NCI-H2196 (cell line): ENCODE data around the gene GRPEL1.

Experiments
- DNase-seq: peaks from one replicate; lab custom pipeline; 2025; ENCODE audit not compliant: unreplicated experiment; lab: John Stamatoyannopoulos, UW

GRPEL1 gene

DNA sequence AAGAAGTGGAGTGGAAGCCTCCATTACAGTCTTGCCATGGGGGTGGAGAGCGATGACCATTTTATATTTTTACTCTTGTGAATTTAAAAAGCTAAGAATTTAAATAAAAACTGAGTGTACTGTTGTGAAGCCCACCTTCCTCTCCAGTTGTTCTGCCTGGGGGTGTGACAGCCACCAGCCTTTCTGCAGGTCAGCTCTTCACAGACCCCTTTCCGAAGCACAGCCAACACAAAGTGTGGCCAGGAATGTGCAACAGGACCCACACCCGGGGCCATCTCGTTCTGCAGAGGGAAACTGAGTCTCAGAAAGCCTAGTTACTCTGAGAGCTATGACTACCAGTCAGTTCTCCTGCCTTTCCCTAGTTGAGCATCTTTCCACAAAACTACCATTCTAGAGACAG lies 1.4 kb downstream of the GRPEL1 start:
- no peak for DNase-seq

DNA sequence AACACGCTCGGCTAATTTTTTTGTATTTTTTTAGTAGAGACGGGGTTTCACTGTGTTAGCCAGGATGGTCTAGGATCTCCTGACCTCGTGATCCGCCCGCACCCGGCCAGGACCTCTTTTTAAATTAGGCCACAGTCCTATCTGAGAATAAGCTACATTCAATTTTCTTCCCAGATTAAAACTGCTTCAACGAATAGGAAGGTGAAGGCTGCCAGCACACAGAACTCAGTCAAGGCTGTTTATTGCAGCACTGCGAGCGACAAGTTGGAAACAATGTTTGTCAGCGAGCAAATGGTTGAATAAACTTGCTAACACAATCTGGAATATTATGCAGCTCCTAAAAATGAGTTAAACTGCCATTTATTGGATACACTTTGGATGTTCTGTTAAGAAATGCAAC lies 1.9 kb downstream of the GRPEL1 start:
- no peak for DNase-seq

DNA sequence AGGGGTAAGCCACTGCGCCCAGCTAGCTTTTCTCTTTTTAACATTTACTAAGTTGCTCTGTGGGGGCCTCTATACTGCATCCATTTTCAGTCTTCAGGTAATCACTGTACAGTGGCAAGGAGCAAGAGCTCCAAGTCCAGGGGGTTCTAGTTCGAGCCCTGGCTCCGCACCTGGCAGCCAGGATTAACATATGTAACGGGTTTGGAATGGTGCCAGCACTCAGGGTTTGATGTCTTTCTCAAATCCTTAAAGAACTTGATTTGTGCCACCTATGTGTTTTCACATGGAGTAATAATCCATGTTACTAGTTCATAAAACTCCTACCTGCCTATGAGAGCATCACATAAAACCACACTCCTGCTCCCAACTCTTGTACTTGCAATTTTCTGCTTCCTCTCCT lies 4.5 kb downstream of the GRPEL1 start:
- no peak for DNase-seq

DNA sequence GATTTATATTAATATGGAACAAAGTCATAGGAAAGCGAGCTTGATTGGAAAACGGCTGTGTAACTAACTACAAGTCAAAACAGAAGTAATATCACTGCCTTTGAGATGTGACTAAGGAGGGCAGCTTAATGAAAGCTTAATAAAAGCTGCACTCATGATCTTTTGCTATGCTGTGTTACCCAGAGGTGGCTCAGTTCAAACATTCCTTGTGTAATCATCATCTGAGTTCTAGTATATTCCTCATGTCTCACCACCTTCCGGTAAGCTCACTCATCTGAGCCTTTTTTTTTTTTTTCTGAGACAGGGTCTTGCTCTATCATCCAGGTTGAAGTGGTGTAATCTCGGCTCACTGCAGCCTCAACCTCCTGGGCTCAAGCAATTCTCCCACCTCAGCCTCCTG lies 5.0 kb downstream of the GRPEL1 start:
- DNase-seq: no peak

DNA sequence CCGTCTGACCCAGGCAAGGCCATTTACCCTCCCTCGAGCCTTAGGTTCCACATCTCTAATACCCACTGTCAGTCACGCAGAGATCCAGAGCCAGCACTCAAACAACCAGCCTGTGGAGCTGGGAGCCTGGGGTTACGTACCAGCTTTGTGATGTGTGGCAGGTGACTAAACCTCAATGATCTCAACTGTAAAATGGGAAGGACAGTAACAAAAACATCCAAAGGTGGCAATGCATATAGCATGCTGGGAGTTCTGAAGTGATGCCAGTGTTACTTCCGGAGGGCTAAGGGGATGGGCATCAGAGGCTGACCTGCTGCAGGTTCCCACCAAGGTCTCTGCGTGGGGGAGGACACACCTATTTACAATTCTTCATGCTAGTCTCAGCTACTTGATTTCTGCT lies 6.0 kb downstream of the GRPEL1 start:
- DNase-seq: no peak

DNA sequence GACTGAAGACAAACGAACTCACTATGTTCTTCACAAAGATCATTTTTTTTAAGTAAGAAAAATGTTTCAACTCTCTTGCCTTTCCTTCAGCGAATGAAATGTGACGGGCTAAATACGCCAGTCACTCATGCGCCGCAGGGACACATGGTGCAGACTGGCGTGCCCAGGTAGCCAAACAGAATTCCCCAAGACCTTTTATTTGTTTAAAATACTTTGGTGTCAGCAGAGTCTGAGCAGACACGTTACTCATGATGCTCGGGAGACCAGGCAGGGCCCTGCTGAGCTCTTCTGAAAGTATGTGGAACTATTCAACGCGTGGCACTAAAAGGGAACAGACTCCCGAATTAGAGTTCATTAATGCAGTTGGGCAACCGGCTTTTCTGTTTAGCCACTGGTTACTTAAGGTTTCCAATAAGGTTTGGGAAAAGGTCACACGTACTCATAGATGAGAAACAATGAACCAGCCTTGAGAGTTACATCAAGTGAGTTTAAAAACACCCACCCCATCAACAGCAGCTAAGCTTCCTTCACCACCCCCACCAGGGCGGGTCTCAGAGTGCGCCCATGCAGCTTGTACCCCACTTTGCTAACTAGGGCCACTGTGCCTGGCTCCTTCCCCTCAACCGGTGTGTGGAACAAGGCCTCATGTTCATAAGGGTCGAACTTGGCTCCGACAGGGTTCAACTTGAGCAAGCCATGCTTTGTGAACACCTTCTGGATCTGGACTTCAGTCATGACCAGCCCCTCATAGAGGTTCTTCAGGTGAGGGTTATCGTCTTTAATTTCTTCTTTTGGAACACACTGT lies 7.3 kb downstream of the GRPEL1 start:
- no peak for DNase-seq

DNA sequence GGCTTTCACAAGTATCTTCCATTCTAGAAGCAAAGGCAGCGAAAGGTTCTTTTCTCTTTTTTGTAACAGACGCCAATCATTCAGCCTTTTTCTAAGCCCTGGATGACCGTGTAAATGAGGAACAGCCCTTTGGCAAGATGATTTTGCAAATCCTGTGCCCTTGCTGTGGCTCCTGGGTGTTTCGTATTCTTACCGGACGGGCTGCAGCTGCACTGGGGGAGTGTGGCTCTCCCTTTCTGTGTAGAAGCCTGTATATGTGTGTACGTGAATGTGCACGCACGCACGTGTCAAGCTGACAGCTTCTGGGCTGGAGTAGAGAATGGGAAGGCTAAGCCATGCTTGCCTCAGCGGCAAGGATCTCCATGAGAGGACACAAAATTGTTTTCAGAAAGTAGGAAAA lies 8.2 kb downstream of the GRPEL1 start:
- DNase-seq: no peak

DNA sequence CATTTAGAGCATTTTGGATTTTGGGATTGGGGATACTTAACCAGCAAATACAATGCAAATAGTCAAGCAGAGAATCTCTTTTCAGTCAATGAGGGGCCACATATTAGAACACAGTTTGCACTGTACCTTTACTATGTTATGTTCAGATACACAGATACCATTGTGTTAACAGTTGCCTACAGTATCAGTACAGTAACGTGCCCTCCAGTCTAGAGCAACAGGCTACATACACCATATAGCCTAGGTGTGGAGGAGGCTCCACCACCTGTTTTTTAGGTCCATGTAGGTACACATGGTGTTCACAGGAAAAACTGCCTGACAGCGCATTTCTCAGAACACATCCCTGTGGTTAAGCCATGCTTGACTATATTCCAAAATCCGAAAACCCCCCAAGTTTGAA lies 9.1 kb downstream of the GRPEL1 start:
- DNase-seq: no peak

DNA sequence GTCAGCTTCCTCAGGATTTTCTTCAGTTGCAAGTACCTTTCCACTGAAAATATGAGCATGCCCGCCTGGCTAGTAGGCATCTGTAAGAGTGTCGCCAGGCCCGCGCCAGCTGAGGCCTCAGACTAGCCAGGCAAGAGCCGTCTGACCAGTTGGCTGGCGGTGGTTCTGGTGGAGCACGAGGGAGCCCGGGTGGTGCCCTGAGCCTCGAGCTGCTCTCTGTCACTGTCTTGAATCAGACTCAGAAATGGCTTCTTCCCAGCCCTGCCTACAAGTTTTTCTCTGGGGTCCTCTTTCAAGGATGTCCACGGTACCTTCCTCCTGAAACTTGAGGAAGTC lies 11.9 kb downstream of the GRPEL1 start:
- no peak for DNase-seq

DNA sequence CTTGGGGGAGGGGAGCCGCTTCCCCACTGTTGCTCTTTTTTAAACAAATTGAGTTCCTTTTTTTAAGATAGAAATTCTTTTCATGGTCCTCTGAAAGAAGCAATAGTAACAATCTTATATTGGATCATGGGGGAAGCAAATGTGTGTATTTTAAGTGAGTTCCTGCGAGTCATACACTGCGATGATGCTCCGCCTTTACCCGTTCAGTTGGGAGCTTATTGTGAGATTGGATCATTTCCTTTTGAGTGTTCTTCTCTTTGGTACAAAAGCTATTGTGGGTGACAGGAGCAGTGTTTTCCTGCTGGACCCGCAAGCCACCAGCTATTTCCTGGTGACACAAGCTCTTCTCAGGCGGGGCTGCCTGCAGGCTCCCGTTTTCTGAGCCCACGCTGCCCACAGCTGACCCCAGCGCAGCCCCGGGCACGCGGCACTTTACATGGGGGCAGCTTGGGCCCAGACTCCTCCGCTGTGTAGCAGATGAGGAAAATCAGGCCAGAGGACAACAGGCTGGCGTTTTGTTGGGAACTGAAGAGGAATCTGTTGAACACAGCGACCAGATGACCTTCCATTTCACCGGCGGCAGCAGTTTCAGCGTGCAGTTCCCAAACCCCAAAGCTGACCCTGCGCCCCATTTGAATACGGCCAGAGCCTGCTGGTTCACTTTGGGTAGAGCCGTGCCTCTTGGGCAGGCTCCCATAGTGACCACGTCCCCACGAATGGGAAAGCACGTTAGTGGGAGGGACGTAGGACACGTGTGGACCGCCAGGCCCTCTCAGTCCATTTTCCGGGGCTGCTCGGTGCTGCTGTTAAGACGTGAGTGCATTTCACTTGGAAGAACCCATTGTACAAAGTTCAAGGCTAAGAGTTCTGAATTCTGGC lies 12.5 kb downstream of the GRPEL1 start:
- no peak for DNase-seq

DNA sequence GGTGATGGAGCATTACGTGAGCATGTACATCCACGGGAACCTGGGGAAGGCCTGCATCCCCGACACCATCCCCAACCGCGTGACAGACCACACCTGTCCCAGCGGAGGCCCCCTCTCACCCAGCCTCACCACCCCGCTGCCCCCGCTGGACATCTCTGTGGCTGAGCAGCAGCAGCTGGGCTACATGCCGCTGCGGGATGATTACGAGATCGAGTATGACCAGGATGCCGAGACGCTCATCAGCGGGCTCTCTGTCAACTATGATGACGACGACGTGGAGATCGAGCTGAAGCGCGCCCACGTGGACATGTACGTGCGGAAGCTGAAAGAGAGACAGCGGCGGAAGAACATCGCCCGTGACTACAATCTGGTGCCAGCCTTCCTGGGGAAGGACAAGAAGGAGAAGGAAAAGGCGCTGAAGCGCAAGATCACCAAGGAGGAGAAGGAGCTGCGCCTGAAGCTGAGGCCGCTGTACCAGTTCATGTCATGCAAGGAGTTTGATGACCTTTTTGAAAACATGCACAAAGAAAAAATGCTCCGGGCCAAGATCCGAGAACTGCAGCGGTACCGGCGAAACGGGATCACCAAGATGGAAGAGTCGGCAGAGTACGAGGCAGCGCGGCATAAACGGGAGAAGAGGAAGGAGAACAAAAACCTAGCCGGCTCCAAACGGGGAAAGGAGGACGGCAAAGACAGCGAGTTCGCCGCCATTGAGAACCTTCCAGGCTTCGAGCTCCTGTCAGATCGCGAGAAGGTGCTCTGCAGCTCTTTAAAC lies 13.6 kb downstream of the GRPEL1 start:
- no peak for DNase-seq

DNA sequence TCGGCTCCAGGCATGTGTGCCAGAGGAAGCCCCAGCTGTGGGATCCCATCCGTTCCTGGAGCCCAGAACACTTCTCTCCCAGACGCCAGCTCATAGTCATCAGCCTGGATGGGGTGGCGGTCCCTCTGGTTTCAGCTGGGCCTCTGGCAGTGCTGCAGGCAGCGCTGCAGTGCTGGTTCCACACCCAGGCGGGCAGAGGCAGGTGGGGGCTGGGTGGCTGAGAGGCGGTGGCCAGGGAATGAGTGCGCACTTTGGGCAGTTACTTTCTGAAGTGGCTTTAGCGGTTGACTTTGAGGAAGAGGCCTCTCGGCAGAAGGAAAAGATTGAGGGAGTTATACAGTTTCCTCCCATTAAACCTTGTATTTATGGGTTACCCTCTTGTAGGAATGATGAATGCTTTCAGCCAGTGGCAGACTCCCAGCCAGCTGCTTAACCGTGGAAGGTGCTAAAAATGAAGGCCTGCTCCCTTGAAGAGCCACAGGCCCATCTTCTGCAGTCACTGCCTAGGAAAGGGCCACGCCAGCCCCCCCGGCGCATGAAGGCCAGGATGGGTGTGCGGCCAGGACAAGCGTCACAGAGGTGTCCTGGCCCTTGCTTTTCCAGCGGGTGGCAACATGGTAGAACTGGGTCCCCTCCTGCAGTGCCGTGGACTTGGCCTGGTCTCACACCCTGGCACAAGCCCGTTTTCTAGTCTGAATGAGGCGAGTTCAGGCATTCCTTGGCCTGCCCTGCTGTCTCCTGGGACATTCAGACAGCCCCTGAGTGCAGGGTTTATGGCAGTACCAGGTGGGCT lies 14.7 kb downstream of the GRPEL1 start:
- no peak for DNase-seq

DNA sequence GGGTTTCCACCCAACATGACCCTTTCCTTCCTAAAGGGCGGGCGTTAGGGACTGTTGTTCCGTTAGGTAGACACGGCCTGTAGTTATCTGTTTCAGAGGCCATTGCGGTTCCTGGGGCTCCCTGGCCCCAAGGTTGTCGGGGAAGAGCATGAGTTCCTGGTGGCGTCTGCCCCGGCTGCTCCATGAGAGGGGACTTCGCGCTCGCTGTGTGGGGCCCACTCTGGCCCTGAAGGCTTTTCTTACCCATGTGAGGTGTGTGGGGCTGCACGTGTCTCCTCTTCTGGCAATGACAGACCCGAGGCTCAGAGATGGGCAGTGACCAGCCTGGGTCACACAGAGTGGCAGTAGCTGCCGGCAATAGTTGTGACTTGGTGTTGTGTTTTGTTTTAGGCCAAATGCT lies 15.6 kb downstream of the GRPEL1 start:
- DNase-seq: no peak

DNA sequence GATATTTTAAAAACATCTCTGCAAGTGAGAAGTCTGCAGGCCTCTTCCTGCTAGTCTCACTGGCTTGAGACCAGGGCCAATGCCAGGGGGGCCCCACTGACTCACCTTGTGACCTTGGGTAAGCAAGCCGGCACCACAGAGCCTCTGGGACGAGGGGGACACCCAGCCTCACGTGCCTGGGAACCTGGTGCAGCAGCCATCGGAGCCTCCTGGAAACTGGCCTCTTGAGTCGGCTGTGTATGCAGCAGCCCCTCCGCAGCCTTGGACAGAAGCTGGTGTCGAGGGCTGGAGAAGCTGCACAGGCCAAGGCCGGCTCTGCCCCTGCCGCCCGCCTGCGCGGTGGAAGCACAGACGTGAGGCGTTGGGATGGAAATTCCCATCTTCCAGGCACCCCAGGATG lies 16.0 kb downstream of the GRPEL1 start:
- DNase-seq: no peak

DNA sequence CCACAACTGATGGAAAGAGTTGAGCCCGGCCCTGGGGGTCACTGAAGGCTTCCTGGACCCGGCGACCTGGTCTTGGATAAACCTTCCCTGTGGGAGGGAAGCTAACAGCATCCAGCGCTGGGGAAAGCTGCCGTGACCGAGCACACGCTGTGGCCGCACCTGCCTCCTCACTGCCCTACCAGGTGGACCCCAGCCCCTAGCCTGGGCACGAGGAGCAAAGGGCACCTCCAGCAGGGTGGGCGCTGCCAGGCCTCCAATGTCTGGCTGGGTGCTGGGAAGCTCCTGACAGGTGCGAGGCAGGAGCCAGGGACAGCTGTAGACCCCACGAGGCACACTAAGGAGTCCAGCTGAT lies 16.7 kb downstream of the GRPEL1 start:
- DNase-seq: no peak

DNA sequence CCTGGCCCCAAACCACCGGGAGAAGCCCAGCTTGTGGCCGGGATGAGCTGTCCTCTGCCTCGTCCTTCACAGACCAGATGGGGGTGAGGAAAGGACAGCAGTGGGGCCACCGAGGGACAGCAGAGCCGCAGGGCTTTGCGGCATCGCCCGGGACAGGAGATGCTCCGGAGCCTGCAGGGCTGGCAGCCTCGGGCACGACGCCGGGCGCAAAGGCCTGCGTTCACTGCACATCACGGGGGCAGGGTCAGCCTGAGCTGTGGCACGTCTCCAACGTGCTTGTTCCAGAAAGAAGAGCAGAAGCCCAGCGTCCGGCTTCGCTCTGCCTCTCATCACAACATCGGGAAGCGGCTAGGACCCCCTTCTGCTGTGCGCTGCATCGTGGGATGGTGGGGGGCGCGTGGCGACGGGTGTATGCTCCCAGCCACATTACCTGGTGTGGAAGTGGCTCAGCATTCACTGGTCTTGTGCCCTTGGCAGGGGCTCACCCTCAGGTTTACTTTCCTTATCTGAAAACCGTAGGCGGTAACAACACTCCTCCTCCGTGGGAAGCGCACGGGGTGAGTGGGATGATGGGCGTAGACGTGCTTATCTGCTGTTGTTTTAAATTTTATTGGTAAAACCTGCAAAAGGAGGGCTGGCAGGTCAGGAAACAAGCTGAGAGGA lies 17.3 kb downstream of the GRPEL1 start:
- no peak for DNase-seq

DNA sequence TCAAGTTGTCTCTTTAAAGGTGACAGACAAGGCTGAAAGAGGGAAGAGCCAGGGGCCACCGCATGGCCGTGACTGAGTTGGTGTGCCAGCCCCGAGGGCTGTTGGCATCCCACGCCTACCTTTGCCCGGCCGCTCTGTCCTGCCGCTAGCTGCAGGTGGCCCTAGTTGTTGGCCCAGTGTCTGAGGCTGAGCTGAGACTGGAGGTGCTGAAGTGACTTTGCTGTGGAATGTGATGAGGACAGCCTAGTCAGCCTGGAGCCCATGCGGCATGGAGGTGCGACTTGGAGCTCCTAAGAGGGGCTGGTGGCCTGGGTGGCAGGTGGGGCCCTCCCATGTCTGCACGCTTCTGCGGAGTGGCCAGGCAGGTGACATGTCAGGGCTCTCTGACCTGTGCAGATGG lies 18.1 kb downstream of the GRPEL1 start:
- DNase-seq: no peak

DNA sequence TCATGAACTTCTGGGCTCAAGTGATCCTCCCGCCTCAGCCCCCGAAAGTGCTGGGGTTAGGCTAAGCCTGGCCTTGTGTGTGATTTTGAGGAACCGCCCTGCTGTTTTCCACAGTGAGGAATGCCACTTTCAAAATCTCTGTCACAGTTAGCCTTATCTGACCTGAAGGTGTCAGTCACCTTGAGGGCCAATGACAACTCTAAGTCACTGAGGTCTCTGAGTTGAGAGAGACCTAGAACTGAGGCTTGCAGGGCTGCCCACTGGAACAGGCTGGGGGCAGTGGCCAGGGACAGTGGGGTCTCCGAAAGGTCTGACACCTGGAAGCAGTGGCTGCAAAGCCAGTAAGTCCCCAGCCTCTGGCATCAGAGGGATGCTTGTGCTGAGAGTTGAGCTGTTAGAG lies 18.6 kb downstream of the GRPEL1 start:
- DNase-seq: no peak

DNA sequence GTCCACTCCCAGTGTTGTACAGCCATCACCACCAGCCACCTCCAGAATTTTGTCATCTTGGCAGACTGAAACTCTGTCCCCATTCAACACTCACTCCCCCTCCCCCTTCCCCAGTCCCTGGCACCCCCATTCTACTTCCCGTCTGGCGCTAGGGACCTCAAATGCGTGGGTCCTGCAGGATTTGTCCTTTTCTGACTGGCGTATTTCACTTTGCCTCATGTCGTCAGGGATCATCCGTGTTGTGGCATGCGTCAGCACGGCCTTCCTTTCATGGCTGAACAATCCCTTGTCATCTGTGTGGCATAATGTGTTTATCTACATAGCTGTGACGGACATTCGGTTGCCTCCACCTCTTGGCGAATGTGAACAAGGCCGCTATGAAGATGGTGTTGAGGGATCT lies 19.2 kb downstream of the GRPEL1 start:
- DNase-seq: no peak

DNA sequence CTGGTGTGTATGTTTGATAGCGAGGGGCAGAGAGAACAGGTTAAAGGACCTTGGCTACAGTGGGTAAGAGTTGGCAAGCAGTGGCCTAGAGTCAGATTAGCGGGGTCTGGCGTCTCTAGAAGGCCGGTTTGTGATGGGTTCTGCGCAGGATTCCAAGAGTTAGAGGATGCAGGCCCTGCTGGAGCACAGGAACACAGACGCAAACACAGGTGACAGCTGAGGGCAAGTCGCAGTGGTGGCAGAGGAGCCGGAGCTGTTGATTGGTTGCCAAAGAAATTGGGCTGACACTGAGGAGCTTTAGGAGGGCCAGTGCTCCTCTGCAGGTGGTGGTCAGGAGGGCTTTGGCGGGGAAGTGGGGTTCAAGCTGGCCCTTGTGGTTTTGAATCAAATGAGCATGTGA lies 20.9 kb downstream of the GRPEL1 start:
- no peak for DNase-seq
